Kidney epithelial cell (primary cell): Measurements from ENCODE around the gene VWA7. TPM values are rescaled to one million over a fixed set of nuclear protein-coding genes. Genes with fewer than 3 reads are reported as not detected.
A peak's percentile ranks its signal among the peaks of the same experiment; 100 is the strongest.
"Not testable (repeated sequence)": the region's sequence is repeated elsewhere in the genome, so short reads cannot be mapped to it uniquely, and the experiment has no call there.

Experiments
- DNase-seq: peaks from one replicate; pipeline ENCODE4 v3.0.0-alpha.2; 2010; ENCODE audit warnings: low read depth
- H3K27me3 ChIP-seq: 2 replicates; pipeline ENCODE4 v1.6.0; 2011; ENCODE audit warnings: low read length; ENCODE audit not compliant: control insufficient read depth, insufficient read depth
- H3K36me3 ChIP-seq: 2 replicates; pipeline ENCODE4 v1.5.1; 2011; ENCODE audit warnings: low read length; ENCODE audit not compliant: control insufficient read depth, insufficient read depth
- H3K4me3 ChIP-seq: 2 replicates; pipeline ENCODE4 v1.5.1; 2011; ENCODE audit warnings: low read depth, mild to moderate bottlenecking, control low read depth, low read length
- total RNA-seq: library from RNA; depleted of rRNA; stranded (reverse); fragments of >200 nt; gene quantifications from 2 replicates; pipeline ENCODE4 v1.2.3, GENCODE V29; 2015
- TF ChIP-seq, protein P1 (sequence below): IDR thresholded peaks from 2 replicates; pipeline ENCODE4 v1.5.1; 2011; ENCODE audit warnings: mild to moderate bottlenecking, moderate library complexity, low read length, control low read depth, inconsistent platforms; ENCODE audit not compliant: insufficient read depth, poor library complexity, severe bottlenecking

VWA7 gene
- total RNA-seq, 1 donor from 2014 or later: 3.1 TPM

GRCh38 chr6:31821301-31822035 is 44.3 kb upstream of the VWA7 start:
- Histone ChIP-seq H3K4me3 (peak overlapping the region; percentile 31), H3K36me3 (no peaks in the 10 kb centered on the region), H3K27me3 (no peaks in the 10 kb centered on the region)
- DNase-seq: no peak
- TF ChIP-seq, protein P1, sequence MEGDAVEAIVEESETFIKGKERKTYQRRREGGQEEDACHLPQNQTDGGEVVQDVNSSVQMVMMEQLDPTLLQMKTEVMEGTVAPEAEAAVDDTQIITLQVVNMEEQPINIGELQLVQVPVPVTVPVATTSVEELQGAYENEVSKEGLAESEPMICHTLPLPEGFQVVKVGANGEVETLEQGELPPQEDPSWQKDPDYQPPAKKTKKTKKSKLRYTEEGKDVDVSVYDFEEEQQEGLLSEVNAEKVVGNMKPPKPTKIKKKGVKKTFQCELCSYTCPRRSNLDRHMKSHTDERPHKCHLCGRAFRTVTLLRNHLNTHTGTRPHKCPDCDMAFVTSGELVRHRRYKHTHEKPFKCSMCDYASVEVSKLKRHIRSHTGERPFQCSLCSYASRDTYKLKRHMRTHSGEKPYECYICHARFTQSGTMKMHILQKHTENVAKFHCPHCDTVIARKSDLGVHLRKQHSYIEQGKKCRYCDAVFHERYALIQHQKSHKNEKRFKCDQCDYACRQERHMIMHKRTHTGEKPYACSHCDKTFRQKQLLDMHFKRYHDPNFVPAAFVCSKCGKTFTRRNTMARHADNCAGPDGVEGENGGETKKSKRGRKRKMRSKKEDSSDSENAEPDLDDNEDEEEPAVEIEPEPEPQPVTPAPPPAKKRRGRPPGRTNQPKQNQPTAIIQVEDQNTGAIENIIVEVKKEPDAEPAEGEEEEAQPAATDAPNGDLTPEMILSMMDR: no peak

DNA sequence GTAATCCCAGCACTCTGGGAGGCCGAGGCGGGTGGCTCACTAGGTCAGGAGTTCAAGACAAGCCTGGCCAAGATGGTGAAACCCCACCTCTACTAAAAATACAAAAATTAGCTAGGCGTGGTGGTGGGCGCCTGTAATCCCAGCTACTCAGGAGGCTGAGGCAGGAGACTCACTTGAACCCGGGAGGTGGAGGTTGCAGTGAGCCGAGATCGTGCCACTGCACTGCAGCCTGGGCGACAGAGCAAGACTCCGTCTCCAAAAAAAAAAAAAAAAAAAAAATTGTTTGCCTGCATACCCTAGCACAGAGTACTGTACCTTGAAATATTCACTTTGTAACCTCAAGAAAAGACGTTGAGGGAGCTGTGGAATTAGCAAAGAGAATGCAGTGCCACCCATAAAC is 43.3 kb upstream of the VWA7 start:
- H3K27me3 ChIP-seq, DNase-seq, H3K36me3 ChIP-seq, H3K4me3 ChIP-seq: not testable (repeated sequence)

DNA sequence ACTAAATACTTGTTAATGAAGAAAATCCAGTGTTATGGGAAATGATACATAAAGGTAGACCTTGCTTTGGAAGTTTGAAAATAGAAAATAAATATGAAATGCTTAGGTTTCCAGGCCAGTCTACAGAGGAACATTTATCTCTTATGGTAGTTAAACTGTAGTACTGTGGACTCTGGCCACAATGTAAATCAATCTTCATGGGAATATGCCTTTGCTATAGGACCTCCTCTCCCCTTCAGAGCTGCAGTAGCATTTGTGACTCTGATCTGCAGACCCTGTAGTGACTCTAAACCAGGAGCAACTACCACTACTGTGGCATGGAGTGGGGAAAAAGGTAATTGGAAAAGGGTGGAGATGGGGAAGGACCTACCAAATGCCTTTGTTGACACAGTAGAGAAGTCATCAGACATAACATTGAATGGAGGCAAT is 42.8 kb upstream of the VWA7 start:
- DNase-seq: no peak
- Histone ChIP-seq H3K4me3 (no peak overlapping the region), H3K36me3 (no peaks in the 10 kb centered on the region), H3K27me3 (no peaks in the 10 kb centered on the region)
- TF ChIP-seq, protein P1: no peak

- not testable (repeated sequence) for H3K4me3 ChIP-seq, H3K36me3 ChIP-seq, DNase-seq, H3K27me3 ChIP-seq
Measured at GRCh38 chr6:31817929-31818511, 40.9 kb upstream of the VWA7 start.

DNA sequence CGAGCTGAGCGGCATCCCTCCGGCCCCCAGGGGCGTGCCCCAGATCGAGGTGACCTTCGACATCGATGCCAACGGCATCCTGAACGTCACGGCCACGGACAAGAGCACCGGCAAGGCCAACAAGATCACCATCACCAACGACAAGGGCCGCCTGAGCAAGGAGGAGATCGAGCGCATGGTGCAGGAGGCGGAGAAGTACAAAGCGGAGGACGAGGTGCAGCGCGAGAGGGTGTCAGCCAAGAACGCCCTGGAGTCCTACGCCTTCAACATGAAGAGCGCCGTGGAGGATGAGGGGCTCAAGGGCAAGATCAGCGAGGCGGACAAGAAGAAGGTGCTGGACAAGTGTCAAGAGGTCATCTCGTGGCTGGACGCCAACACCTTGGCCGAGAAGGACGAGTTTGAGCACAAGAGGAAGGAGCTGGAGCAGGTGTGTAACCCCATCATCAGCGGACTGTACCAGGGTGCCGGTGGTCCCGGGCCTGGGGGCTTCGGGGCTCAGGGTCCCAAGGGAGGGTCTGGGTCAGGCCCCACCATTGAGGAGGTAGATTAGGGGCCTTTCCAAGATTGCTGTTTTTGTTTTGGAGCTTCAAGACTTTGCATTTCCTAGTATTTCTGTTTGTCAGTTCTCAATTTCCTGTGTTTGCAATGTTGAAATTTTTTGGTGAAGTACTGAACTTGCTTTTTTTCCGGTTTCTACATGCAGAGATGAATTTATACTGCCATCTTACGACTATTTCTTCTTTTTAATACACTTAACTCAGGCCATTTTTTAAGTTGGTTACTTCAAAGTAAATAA is 40.2 kb upstream of the VWA7 start:
- not testable (repeated sequence) for DNase-seq, H3K27me3 ChIP-seq, H3K36me3 ChIP-seq
- H3K4me3 ChIP-seq: peak overlapping the region; percentile 37

GRCh38 chr6:31815025-31815838 is 38.1 kb upstream of the VWA7 start, which contains the start of the genes HSPA1A and HSPA1L:
Gene HSPA1A, plus strand, starts transcription at chr6:31815543. Its CDS starts 214 bp downstream, at chr6:31815757.
Gene HSPA1L, minus strand, starts transcription at chr6:31815283. Its CDS starts 3,311 bp downstream, at chr6:31811972.
- TF ChIP-seq, protein P1: no peak
- H3K4me3 ChIP-seq: peak within 1 kb of the TSS; percentile 48
- DNase-seq: no peak

GRCh38 chr6:31814677-31815024 is 37.5 kb upstream of the VWA7 start:
- TF ChIP-seq, protein P1: no peak
- Histone ChIP-seq H3K27me3 (no peaks in the 10 kb centered on the region), H3K4me3 (peak overlapping the region; percentile 34), H3K36me3 (no peaks in the 10 kb centered on the region)
- DNase-seq: peak; percentile 98

More at GRCh38 chr6:31815025-31815838, 38.1 kb upstream of the VWA7 start, which contains the start of the genes HSPA1A and HSPA1L:
- Histone ChIP-seq H3K36me3 (no peaks in the 10 kb centered on the region), H3K27me3 (no peaks in the 10 kb centered on the region)
